Ovary (tissue), 3 donors: ENCODE results near the gene CD109.

Experiments
- EP300 ChIP-seq: sonication (generic); formaldehyde crosslinking; IDR thresholded peaks from one replicate; pipeline ENCODE4 v1.6.1; 2017; ENCODE audit warnings: antibody characterized with exemption
- POLR2A ChIP-seq: fragments of 450-650 bp; IDR thresholded peaks from one replicate; pipeline ENCODE4 v1.6.1; 2017; ENCODE audit warnings: antibody characterized with exemption, mild to moderate bottlenecking, moderate library complexity
- TF ChIP-seq, protein P1 (sequence below), 3 donors: fragments of 450-650 bp in 2 of 3; fragments of 200-600 bp in 1 of 3; IDR thresholded peaks; one replicate each; pipeline versions ENCODE4 v1.5.1 to v1.8.0; 2016 to 2022; ENCODE audit warnings: antibody characterized with exemption in 3 of 3, mild to moderate bottlenecking in 1 of 3
- donor health status: DM: no; HTN: no; CAD: no.

DNA sequence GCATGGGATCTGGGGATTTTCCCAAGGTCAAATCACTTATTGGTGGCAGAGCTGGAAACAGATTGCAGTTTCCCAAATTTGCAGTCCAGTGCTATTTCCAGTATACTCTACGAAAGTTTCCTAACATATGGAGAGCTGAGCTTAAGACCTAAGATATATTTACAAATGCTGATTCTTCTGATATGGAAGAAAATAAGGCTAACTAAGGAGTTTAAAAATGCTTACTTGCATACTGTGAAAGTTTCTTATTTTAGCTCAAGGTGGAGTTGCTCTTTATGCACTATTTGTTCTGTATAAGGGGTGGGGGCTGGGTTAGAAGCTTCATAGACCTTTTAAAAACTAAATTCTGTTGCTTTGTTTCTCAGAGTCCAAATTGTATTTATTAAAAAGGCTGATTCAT, 7.5 kb downstream of the CD109 start:
- TF ChIP-seq, protein P1, sequence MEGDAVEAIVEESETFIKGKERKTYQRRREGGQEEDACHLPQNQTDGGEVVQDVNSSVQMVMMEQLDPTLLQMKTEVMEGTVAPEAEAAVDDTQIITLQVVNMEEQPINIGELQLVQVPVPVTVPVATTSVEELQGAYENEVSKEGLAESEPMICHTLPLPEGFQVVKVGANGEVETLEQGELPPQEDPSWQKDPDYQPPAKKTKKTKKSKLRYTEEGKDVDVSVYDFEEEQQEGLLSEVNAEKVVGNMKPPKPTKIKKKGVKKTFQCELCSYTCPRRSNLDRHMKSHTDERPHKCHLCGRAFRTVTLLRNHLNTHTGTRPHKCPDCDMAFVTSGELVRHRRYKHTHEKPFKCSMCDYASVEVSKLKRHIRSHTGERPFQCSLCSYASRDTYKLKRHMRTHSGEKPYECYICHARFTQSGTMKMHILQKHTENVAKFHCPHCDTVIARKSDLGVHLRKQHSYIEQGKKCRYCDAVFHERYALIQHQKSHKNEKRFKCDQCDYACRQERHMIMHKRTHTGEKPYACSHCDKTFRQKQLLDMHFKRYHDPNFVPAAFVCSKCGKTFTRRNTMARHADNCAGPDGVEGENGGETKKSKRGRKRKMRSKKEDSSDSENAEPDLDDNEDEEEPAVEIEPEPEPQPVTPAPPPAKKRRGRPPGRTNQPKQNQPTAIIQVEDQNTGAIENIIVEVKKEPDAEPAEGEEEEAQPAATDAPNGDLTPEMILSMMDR (IDR thresholded peaks at IDR 0.05): no peak
- TF ChIP-seq POLR2A (no peak), EP300 (no peak)
